NCI-H2107 treated with DMSO at 0.1 percent for 48 hours (cell line): ENCODE measurements around the gene SPINT1.

Source experiments
- DNase-seq: peaks from one replicate; lab custom pipeline; 2025; ENCODE audit not compliant: unreplicated experiment; lab: John Stamatoyannopoulos, UW

Gene SPINT1, protein sequence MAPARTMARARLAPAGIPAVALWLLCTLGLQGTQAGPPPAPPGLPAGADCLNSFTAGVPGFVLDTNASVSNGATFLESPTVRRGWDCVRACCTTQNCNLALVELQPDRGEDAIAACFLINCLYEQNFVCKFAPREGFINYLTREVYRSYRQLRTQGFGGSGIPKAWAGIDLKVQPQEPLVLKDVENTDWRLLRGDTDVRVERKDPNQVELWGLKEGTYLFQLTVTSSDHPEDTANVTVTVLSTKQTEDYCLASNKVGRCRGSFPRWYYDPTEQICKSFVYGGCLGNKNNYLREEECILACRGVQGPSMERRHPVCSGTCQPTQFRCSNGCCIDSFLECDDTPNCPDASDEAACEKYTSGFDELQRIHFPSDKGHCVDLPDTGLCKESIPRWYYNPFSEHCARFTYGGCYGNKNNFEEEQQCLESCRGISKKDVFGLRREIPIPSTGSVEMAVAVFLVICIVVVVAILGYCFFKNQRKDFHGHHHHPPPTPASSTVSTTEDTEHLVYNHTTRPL

DNA sequence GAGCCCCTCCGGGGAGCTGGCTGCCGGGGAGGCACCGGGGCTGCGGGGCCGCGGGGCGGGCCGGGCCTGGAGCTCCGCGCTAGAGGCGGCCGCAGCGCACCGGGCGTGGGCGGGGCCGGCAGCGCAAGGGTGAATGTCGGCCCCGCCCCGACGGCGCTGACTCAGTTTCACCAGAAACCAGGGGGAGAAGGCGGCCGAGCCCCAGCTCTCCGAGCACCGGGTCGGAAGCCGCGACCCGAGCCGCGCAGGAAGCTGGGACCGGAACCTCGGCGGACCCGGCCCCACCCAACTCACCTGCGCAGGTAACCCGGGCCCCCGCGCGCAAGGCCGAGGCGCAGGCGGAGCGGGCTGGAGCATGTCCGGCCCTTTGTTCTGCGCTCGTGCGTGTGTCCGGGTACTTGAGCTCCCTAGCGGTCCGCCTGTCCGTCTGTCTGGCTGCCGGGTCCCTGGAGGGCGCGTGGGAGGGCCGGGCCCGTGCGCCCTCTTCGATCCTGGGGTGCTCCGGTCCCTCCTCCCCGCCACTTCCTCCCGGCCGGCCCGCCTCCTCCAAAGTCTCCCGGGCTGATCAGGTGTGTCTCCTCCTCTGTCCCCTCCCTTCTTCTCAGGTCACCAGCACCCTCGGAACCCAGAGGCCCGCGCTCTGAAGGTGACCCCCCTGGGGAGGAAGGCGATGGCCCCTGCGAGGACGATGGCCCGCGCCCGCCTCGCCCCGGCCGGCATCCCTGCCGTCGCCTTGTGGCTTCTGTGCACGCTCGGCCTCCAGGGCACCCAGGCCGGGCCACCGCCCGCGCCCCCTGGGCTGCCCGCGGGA is at the start of gene SPINT1:
SPINT1 (plus strand) TSS at position 164 of the 811 bp plus-strand sequence; CDS start at position 671, 507 bp downstream.
- DNase-seq: no peak

- no peak for DNase-seq
Measured at GRCh38 chr15:40796041-40796440, 47.8 kb upstream of the SPINT1 start.

- DNase-seq: no peak
Measured at GRCh38 chr15:40796512-40796911, 47.3 kb upstream of the SPINT1 start.

DNA sequence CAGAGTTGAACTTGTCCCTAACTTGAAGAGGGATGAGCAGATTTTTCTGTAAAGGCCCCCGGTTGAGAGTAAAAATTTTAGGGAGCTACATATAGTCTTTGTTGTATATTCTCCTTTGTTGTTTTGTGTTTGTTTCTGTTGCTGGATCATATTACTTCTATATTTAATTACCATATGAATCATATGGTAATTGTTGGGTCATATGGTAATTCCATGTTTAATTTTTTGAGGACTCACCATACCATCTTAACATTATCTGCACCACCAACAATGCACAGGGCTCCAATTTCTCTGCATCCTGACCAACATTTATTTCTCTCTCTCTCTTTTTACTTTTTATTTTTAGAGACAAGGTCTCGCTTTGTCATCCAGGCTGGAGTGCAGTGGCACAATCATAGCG is 44.3 kb upstream of the SPINT1 start:
- no peak for DNase-seq

- DNase-seq: no peak
Measured at GRCh38 chr15:40803076-40803475, 40.8 kb upstream of the SPINT1 start.

DNA sequence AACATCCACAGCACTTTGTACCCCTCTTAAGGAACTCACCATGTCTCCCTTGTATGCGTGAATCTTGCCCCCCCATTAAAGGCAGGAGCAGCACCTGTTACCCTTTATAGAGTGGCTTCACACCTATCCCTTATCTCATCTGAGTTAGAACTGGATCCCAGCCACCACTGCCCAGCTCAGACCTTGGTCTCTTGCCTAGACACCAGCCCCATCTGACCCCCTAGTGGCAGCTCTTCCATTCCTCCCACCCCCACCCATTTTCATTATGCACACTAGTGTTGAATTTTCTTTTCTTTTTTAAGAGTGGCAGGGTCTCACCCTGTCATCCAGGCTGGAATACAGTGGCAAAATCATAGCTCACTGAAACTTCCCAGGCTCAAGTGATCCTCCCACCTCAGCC is 40.2 kb upstream of the SPINT1 start:
- no peak for DNase-seq

DNA sequence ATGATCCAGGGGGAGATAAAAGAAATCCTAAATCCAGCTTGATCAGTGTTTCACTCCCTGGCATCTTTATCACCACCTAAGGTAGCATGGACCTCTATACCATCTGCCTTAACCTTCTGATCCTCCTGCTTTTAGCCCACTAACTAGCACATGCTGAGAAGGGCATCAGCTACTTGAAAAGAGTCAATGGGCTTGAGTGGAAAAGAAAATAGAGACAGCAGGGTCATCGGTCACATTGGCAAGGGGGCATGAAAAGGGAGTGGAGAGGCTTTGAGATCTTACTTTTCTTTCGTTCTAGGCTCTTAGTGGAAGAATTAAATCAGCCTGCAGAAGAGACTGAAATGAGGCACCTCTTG is 37.2 kb upstream of the SPINT1 start:
- no peak for DNase-seq

- DNase-seq: peak; percentile 90
Measured at GRCh38 chr15:40807028-40807887, 36.6 kb upstream of the SPINT1 start, which contains the start of the genes DNAJC17 and ZFYVE19. TSS of gene DNAJC17 (minus strand) at chr15:40807473. CDS start at chr15:40807446, 27 bp downstream. TSS of gene ZFYVE19 (plus strand) at chr15:40807089. CDS start at chr15:40807590, 501 bp downstream.

DNA sequence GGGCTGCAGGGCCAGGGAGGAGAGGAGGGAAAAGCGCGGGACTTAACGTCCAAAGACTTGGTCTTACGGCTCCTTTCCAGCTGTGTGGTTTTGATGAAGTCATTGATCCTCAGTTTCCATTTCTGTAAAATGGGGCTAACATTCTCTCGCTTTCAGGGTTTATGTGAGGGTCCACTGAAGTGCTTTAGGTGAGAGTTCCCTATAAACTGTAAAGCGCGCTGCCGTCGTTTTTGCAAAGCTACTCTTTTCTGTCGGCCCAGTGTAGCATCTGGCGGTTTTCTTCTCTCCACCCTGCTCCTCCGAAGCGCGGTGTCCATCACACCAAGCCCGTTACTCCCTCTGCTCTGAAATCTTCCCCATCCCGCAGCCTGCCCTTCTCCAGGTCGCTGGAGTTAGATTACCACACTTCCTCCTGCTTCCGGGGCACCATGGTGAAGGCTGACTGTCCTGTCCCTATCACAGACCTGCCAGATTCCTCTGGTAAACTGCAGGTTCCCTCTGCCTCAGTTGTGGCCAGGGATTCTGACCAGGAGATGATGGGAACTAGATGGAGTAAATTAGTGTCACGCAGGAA is 35.9 kb upstream of the SPINT1 start:
- DNase-seq: no peak

DNA sequence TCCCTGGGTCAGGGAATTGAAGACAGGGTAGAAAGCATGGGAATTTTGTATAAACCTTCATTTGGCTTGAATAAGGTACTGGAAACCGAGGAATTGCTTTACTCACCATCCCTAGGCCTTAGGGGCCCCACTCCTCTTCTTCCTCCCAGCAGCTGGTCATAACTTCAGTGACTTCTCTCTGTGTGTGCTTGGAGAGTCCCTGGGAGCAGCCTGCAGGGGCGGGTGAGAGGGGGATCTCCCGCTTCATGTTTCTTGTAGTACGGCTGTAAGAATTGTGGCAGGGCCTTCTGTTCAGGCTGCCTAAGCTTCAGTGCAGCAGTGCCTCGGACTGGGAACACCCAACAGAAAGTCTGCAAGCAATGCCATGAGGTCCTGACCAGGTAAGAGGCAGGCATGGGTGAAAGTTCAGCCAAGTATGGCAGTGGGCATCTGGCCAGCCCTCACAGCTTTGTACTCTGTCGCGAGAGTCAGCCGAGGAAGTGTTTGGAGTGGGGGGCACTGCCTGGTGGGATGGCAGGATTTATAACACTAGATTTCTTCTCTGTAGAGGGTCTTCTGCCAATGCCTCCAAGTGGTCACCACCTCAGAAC is 34.9 kb upstream of the SPINT1 start:
- no peak for DNase-seq

DNA sequence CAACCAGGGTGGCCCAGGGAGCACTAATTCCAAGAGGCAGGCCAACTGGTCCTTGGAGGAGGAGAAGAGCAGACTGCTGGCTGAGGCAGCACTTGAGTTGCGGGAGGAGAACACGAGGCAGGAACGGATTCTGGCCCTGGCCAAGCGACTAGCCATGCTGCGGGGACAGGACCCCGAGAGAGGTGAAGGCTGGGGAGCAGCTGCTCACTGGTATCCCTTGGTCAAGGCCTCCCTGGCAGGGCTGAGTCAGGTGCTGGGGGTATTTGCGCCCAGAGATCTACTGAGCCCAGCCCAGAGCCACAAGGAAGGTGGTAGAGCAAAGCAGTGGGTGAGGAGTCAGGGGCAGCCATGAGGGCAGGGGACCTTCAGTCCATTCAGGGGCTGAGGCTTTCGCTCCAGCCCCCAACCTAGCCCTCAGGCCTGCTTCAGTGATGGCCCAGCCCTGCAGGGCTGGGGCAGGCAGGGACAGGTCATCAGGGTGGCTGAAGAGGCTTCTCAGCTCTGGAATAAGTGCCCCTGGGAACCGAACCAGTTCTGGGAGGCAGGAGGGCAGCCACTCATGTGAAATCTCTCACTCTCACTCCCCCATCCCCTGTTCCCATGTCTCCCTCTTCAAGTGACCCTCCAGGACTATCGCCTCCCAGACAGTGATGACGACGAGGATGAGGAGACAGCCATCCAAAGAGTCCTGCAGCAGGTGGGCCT is 31.0 kb upstream of the SPINT1 start:
- no peak for DNase-seq

DNA sequence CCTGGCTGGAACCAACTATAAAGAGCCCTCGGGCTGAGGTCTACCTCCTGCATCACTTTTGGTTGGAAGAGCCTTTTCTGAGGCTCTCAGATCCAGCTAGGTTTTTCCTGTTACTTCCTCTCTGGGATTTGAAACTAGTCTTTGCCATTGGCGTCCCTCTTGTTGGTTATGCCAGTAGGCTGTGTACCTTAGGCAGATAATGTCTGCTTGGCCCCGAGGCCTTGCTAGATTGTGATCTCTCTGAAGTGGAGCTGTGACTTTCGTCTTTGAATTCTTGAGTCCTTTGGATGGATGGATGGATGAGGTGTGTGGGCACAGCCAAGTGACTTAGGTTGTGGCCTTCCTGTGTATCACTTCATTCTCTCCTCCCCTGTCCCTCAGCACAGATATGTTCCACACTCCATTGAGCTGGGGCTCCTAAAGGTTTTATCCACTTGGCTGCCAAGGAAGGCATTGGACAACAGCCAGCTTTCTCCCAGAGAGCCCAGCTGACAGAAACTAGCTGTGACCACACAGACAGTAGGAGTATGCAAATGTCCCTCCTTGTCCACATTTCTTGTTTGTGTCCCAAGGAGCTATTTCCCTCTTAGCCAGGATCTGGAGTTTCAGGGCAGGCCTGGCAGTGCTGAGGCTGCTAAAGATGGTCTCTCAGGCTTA is 28.7 kb upstream of the SPINT1 start:
- DNase-seq: no peak

- no peak for DNase-seq
Measured at GRCh38 chr15:40819048-40819447, 24.8 kb upstream of the SPINT1 start.

GRCh38 chr15:40821195-40821594 is 22.7 kb upstream of the SPINT1 start:
- no peak for DNase-seq

- no peak for DNase-seq
Measured at GRCh38 chr15:40823572-40824343, 20.1 kb upstream of the SPINT1 start.

- DNase-seq: no peak
Measured at GRCh38 chr15:40825661-40826422, 18.0 kb upstream of the SPINT1 start.

- no peak for DNase-seq
Measured at GRCh38 chr15:40826423-40827075, 17.3 kb upstream of the SPINT1 start.
